ENCODE data around the gene CMSS1. TPM values are rescaled to one million over a fixed set of nuclear protein-coding genes. Genes with fewer than 3 reads are reported as not detected.

CMSS1 gene
- total and polyA plus RNA-seq, 2 of the 13 experiments (the other 11 are each of a cell fraction or from before 2014, with no cell fraction given), result 6.4 to 48.7 TPM

DNA sequence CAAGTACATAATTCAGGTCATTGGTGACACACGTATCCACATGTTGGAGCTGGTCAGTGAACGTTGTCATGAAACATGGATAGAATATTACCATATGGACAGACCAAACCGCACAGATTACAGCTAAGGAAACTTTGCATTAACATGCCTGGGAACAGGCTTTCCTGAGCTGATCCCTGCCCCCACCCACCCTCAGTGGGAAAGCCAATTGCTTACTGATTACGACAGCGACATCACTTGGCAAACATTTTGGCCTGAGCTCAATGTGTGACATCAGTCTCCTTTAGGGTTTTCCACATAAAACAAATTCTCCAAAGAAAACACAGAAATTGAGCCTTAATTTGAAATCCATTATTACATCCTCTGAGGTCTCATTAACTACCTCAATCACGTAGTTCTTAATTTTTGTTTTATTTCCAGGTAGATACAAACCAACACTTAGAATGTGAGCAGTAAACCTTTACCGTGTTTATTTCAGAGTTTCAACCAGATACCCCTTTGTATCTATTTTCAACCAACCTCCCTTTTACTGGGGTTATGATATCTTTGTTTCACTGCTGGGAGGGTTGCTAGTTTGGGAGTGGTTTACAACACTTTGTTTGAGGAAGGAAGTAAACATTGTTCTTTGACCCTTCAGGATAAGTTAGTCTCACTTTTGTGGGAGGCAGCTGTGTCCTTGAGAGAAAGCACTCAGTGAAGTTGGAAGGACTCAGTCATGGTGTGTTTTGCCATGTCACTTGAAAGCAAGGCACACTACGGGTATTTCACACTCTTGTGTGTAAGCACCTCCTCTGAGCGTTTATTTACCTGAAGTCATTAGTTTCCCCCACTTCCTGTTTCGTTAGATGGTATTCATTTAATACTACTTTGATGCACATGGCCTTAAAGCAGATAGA, 103.1 kb downstream of the CMSS1 start (continued):
- TF ChIP-seq SP2 (CRISPR knock-in tag; IDR thresholded peaks at IDR 0.05), result no peak
- peak; percentile 61; the same call in 1 of the 2 replicates for TF ChIP-seq BRCA1 (CRISPR knock-in tag; IDR thresholded peaks at IDR 0.05)
- peak; percentile 60; the same call in 1 of the 2 replicates for TF ChIP-seq ZSCAN9 (CRISPR knock-in tag; IDR thresholded peaks at IDR 0.05; ENCODE audit: borderline replicate concordance)
- TF ChIP-seq ELF3 (CRISPR knock-in tag; IDR thresholded peaks at IDR 0.05), result peak; percentile 94
- no peak for TF ChIP-seq LRRFIP1 (CRISPR knock-in tag; conservative IDR thresholded peaks at IDR 0.05)
- TF ChIP-seq, protein P1, sequence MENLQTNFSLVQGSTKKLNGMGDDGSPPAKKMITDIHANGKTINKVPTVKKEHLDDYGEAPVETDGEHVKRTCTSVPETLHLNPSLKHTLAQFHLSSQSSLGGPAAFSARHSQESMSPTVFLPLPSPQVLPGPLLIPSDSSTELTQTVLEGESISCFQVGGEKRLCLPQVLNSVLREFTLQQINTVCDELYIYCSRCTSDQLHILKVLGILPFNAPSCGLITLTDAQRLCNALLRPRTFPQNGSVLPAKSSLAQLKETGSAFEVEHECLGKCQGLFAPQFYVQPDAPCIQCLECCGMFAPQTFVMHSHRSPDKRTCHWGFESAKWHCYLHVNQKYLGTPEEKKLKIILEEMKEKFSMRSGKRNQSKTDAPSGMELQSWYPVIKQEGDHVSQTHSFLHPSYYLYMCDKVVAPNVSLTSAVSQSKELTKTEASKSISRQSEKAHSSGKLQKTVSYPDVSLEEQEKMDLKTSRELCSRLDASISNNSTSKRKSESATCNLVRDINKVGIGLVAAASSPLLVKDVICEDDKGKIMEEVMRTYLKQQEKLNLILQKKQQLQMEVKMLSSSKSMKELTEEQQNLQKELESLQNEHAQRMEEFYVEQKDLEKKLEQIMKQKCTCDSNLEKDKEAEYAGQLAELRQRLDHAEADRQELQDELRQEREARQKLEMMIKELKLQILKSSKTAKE (CRISPR knock-in tag; IDR thresholded peaks at IDR 0.05; ENCODE audit: borderline replicate concordance), result no peak
- TF ChIP-seq MED8 (CRISPR knock-in tag; IDR thresholded peaks at IDR 0.05; ENCODE audit: insufficient replicate concordance), result peak; percentile 71
- no peak for TF ChIP-seq ZSCAN25 (CRISPR knock-in tag; IDR thresholded peaks at IDR 0.05)
- TF ChIP-seq BHLHE40 (IDR thresholded peaks at IDR 0.05; ENCODE audit: low read length), result 0 out of 2 replicates have a peak, but pooled peaks have one; percentile 37
- TF ChIP-seq ZNF777 (CRISPR knock-in tag; IDR thresholded peaks at IDR 0.05), result no peak
- TF ChIP-seq ZNF292 (CRISPR knock-in tag; IDR thresholded peaks at IDR 0.05; ENCODE audit: borderline replicate concordance, low read depth), result peak; percentile 35; the same call in 1 of the 2 replicates
- TF ChIP-seq GATAD1 (CRISPR knock-in tag; IDR thresholded peaks at IDR 0.05), result peak; percentile 36; the same call in 1 of the 2 replicates
- peak; percentile 54 to 68 for TF ChIP-seq MAFK (conservative IDR thresholded peaks at IDR 0.05 in 1 of 2, IDR thresholded peaks at IDR 0.05 in 1 of 2; ENCODE audit: low read length in 2 of 2)
- TF ChIP-seq ATAD3A (CRISPR knock-in tag; IDR thresholded peaks at IDR 0.05), result no peak
- TF ChIP-seq ASH2L (IDR thresholded peaks at IDR 0.05; ENCODE audit: insufficient read length, low read depth, low read length), result peak; percentile 90
- no peak for TF ChIP-seq HMGA1 (CRISPR knock-in tag; conservative IDR thresholded peaks at IDR 0.05)
- 0 out of 2 replicates have a peak, but pooled peaks have one; percentile 60 for TF ChIP-seq ZMAT3 (CRISPR knock-in tag; conservative IDR thresholded peaks at IDR 0.05)
- TF ChIP-seq, protein P2, sequence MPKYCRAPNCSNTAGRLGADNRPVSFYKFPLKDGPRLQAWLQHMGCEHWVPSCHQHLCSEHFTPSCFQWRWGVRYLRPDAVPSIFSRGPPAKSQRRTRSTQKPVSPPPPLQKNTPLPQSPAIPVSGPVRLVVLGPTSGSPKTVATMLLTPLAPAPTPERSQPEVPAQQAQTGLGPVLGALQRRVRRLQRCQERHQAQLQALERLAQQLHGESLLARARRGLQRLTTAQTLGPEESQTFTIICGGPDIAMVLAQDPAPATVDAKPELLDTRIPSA (CRISPR knock-in tag; IDR thresholded peaks at IDR 0.05; ENCODE audit: borderline replicate concordance), result peak; percentile 47; the same call in 1 of the 2 replicates
- TF ChIP-seq ZBTB4 (CRISPR knock-in tag; IDR thresholded peaks at IDR 0.05; ENCODE audit: borderline replicate concordance), result no peak
- peak; percentile 47; the same call in 1 of the 2 replicates for TF ChIP-seq MEIS1 (CRISPR knock-in tag; IDR thresholded peaks at IDR 0.05; ENCODE audit: borderline replicate concordance)

Data from HepG2 (cell line).